Keratinocyte (primary cell): ENCODE data around the gene KNCN. TPM values are rescaled to one million over a fixed set of nuclear protein-coding genes. Genes with fewer than 3 reads are reported as not detected.

ENCODE experiments used
- DNase-seq: peaks from one replicate; pipeline ENCODE4 v3.0.0-alpha.2; 2011; ENCODE audit warnings: low read depth, missing footprints, low spot score
- FAIRE-seq: peaks from 2 replicates; lab custom pipeline; 2011; peaks lifted over from hg19 to GRCh38; lab: Jason Lieb, UNC
- H2AFZ ChIP-seq: 2 replicates; pipeline ENCODE4 v1.6.0; 2012; ENCODE audit warnings: low read length, control low read depth, inconsistent platforms; ENCODE audit not compliant: control insufficient read depth
- H3K27ac ChIP-seq: 2 replicates; pipeline ENCODE4 v1.5.1; 2011; ENCODE audit warnings: low read length; ENCODE audit not compliant: control insufficient read depth, insufficient read depth
- H3K27me3 ChIP-seq: 3 replicates; pipeline ENCODE4 v1.6.0; 2011; ENCODE audit warnings: low read length; ENCODE audit not compliant: control insufficient read depth, insufficient read depth; ENCODE audit errors: extremely low read depth
- H3K36me3 ChIP-seq, 2 experiments: 2 replicates in 1 of 2; 3 replicates in 1 of 2; pipeline ENCODE4 v1.5.1; 2011; ENCODE audit warnings: low read length in 2 of 2, mild to moderate bottlenecking in 1 of 2; ENCODE audit not compliant: control insufficient read depth in 2 of 2, insufficient read depth in 2 of 2; ENCODE audit errors: extremely low read depth in 1 of 2
- H3K4me1 ChIP-seq: 3 replicates; pipeline ENCODE4 v1.5.1; 2011; ENCODE audit warnings: low read length; ENCODE audit not compliant: control insufficient read depth, insufficient read depth; ENCODE audit errors: extremely low read depth
- H3K4me2 ChIP-seq: 3 replicates; pipeline ENCODE4 v1.6.0; 2011; ENCODE audit warnings: low read depth, low read length; ENCODE audit not compliant: control insufficient read depth, insufficient read depth; ENCODE audit errors: extremely low read depth
- H3K4me3 ChIP-seq, 3 experiments: fragments of 200-600 bp in 1 of 3; sonication (generic) in 1 of 3; 2 replicates in 2 of 3; 3 replicates in 1 of 3; pipeline ENCODE4 v1.5.1; 2011 to 2016; ENCODE audit warnings: low read length in 3 of 3, mild to moderate bottlenecking in 3 of 3, control low read depth in 2 of 3, inconsistent platforms in 1 of 3, low read depth in 1 of 3, mixed read lengths in 1 of 3, mixed run types in 1 of 3, moderate library complexity in 1 of 3; ENCODE audit not compliant: control insufficient read depth in 2 of 3, insufficient read depth in 2 of 3; ENCODE audit errors: extremely low read depth in 1 of 3
- H3K79me2 ChIP-seq: 2 replicates; pipeline ENCODE4 v1.6.0; 2012; ENCODE audit warnings: low read length; ENCODE audit not compliant: control insufficient read depth, insufficient read depth
- H3K9ac ChIP-seq: 3 replicates; pipeline ENCODE4 v1.6.0; 2011; ENCODE audit warnings: low read length; ENCODE audit not compliant: control insufficient read depth, insufficient read depth; ENCODE audit errors: extremely low read depth
- H3K9me1 ChIP-seq: 3 replicates; pipeline ENCODE4 v1.6.0; 2011; ENCODE audit warnings: low read length; ENCODE audit not compliant: control insufficient read depth, insufficient read depth; ENCODE audit errors: extremely low read depth
- H3K9me3 ChIP-seq: 2 replicates; pipeline ENCODE4 v1.5.1; 2012; ENCODE audit warnings: low read depth, low read length; ENCODE audit not compliant: control insufficient read depth
- H4K20me1 ChIP-seq: 3 replicates; pipeline ENCODE4 v1.6.0; 2011; ENCODE audit warnings: low read length; ENCODE audit not compliant: control insufficient read depth, insufficient read depth; ENCODE audit errors: extremely low read depth
- CTCF ChIP-seq, 3 experiments: IDR thresholded peaks in 1 of 3; conservative IDR thresholded peaks in 1 of 3; optimal IDR thresholded peaks in 1 of 3; 2 replicates in 2 of 3; 3 replicates in 1 of 3; pipeline versions ENCODE3 to v1.5.1; 2011; ENCODE audit warnings: low read length in 3 of 3, mild to moderate bottlenecking in 3 of 3, moderate library complexity in 2 of 3, control low read depth in 1 of 3, inconsistent platforms in 1 of 3; ENCODE audit not compliant: insufficient read depth in 2 of 3; ENCODE audit errors: extremely low read depth in 1 of 3
- EZH2 ChIP-seq: IDR thresholded peaks from one replicate; pipeline ENCODE4 v1.6.1; 2012; ENCODE audit warnings: inconsistent platforms, mild to moderate bottlenecking, low read length, moderate library complexity
- dilution Hi-C: fragments of 300-500 bp; cut with MboI; formaldehyde crosslinking; loops from one replicate; pipeline ENCODE4 v1.7.0; 2020; ENCODE audit warnings: low sequenced_read_pairs; ENCODE audit not compliant: extremely low pct_ligation_motif_present
- polyA plus RNA-seq, 5 experiments: library from polyadenylated mRNA; depleted of rRNA in 3 of 5; stranded (reverse) in 3 of 5; stranded (forward) in 1 of 5; unstranded in 1 of 5; fragments of >200 nt; gene quantifications; 1 replicate in 1 of 5; 2 replicates in 3 of 5; 3 replicates in 1 of 5; pipeline versions ENCODE4 v1.2.1 to v1.2.3, GENCODE V29; 2011 to 2012; ENCODE audit warnings: missing spikeins in 2 of 5, low read depth in 1 of 5, low replicate concordance in 1 of 5

The KNCN gene
- polyA plus RNA-seq, 1 donor (not counting 4 experiments of a cell fraction or from before 2014, with no cell fraction given): not detected

DNA sequence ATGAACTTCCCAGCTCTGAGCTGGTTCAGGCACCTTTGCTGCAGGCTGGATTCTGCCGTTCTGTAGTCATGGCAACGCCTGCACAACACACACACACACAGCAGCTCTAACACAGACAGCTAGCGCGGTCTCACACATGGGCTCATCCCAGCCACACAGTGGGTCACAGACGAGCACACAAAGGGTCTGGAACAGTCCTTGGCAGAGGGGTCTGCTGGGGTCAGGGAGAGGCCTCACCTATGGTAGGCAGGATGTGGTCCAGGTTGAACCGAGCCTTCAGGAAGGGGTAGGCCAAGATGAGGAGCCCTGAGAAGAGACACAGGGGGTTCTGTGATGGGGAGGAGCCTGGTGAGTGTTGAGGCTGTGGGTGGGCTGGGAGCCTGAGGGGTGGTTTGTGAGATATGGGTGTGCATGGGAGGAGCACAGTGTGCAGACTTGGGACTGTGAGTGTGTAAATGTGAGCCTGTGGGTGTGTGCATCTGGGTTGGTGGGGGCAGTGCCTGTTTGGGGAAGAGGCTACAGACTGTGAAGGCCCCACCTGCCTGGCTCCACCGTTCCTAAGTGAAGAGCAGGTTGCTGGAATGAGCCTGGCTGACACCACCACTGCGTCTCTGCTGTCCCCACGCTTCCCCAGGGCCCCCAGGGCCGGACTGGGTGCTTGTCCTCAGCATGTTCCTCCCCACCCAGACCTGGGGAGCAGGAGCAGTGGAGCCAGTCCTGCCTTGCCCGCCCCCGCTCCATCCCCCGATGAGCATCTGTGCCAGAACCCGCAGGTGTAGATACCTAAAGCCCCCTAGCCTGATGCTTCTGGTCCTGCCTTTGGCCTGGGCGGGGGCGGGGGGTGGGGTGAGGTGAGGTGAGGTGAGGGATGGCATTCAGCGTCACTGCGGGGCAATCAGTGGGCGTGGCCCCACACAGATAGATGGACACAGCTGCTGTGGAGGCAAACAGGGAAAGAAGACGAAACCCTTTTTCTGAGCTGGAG lies 1.5 kb downstream of the KNCN start:
- H3K36me3 ChIP-seq: no peaks in the 10 kb centered on the region
- H3K4me3 ChIP-seq: no peak overlapping the region
- dilution Hi-C loops: no loop called here
- no peaks in the 10 kb centered on the region for H3K9me1 ChIP-seq
- H3K27me3 ChIP-seq: peaks cover 25% of the 10 kb centered on the region
- H3K79me2 ChIP-seq: no peaks in the 10 kb centered on the region
- H3K9ac ChIP-seq: no peak overlapping the region
- H3K27ac ChIP-seq: no peak overlapping the region
- H3K4me2 ChIP-seq: no peak overlapping the region
- DNase-seq (no peak), FAIRE-seq (no peak)
- no peak for TF ChIP-seq EZH2
- TF ChIP-seq CTCF (optimal IDR thresholded peaks at IDR 0.05 in 1 of 3, IDR thresholded peaks at IDR 0.05 in 1 of 3, conservative IDR thresholded peaks at IDR 0.05 in 1 of 3; ENCODE audit: extremely low read depth in 1 of 3, insufficient read depth in 2 of 3, low read length in 3 of 3): no peak
- no peaks in the 10 kb centered on the region for H4K20me1 ChIP-seq
- H3K9me3 ChIP-seq: no peaks in the 10 kb centered on the region
- no peak overlapping the region for H2AFZ ChIP-seq
- H3K4me1 ChIP-seq: no peaks in the 10 kb centered on the region

- Histone ChIP-seq H3K79me2 (no peaks in the 10 kb centered on the region), H2AFZ (no peak overlapping the region), H3K4me3 (no peak overlapping the region), H3K36me3 (no peaks in the 10 kb centered on the region), H3K9me1 (no peaks in the 10 kb centered on the region), H3K4me2 (peak overlapping the region; percentile 32), H3K9me3 (no peaks in the 10 kb centered on the region), H3K4me1 (no peaks in the 10 kb centered on the region), H3K27ac (no peak overlapping the region), H3K9ac (no peak overlapping the region), H3K27me3 (peaks cover 47% of the 10 kb centered on the region), H4K20me1 (no peaks in the 10 kb centered on the region)
- no peak for TF ChIP-seq EZH2
- peak; percentile 38 to 63 (median 58) for TF ChIP-seq CTCF (optimal IDR thresholded peaks at IDR 0.05 in 1 of 3, IDR thresholded peaks at IDR 0.05 in 1 of 3, conservative IDR thresholded peaks at IDR 0.05 in 1 of 3; ENCODE audit: extremely low read depth in 1 of 3, insufficient read depth in 2 of 3, low read length in 3 of 3)
- dilution Hi-C loops: no loop called here
- DNase-seq (no peak), FAIRE-seq (no peak)
These were observed 3.7 kb downstream of the KNCN start for GRCh38 chr1:46547481-46548383.
